PFSK-1 (cell line): ENCODE measurements around the gene ACTG1.

Experiments used
- FOXP2 ChIP-seq: optimal IDR thresholded peaks from 2 replicates; pipeline ENCODE3; 2011; ENCODE audit warnings: borderline replicate concordance, control low read depth, inconsistent platforms; ENCODE audit not compliant: insufficient read depth; ENCODE audit errors: extremely low read length, extremely low read depth
- POLR2AphosphoS5 ChIP-seq: IDR thresholded peaks from 2 replicates; pipeline ENCODE4 v1.6.1; 2012; ENCODE audit warnings: low read depth, mild to moderate bottlenecking, control low read depth, low read length, moderate library complexity
- SIN3A ChIP-seq: IDR thresholded peaks from 2 replicates; pipeline ENCODE4 v1.6.1; 2012; ENCODE audit warnings: mild to moderate bottlenecking, low read length, moderate library complexity, borderline replicate concordance; ENCODE audit not compliant: insufficient read depth
- TAF1 ChIP-seq: IDR thresholded peaks from 2 replicates; pipeline ENCODE4 v1.6.1; 2012; ENCODE audit warnings: low read length, control low read depth, borderline replicate concordance; ENCODE audit not compliant: insufficient read depth
- TF ChIP-seq, protein P1 (sequence below), 2 experiments: IDR thresholded peaks; 2 replicates each; pipeline versions ENCODE4 v1.6.1 to v1.8.0; 2011 to 2012; ENCODE audit warnings: low read depth in 2 of 2, low read length in 2 of 2, control low read depth in 1 of 2, inconsistent platforms in 1 of 2, mild to moderate bottlenecking in 1 of 2, moderate library complexity in 1 of 2; ENCODE audit not compliant: insufficient read depth in 1 of 2

The ACTG1 gene

DNA sequence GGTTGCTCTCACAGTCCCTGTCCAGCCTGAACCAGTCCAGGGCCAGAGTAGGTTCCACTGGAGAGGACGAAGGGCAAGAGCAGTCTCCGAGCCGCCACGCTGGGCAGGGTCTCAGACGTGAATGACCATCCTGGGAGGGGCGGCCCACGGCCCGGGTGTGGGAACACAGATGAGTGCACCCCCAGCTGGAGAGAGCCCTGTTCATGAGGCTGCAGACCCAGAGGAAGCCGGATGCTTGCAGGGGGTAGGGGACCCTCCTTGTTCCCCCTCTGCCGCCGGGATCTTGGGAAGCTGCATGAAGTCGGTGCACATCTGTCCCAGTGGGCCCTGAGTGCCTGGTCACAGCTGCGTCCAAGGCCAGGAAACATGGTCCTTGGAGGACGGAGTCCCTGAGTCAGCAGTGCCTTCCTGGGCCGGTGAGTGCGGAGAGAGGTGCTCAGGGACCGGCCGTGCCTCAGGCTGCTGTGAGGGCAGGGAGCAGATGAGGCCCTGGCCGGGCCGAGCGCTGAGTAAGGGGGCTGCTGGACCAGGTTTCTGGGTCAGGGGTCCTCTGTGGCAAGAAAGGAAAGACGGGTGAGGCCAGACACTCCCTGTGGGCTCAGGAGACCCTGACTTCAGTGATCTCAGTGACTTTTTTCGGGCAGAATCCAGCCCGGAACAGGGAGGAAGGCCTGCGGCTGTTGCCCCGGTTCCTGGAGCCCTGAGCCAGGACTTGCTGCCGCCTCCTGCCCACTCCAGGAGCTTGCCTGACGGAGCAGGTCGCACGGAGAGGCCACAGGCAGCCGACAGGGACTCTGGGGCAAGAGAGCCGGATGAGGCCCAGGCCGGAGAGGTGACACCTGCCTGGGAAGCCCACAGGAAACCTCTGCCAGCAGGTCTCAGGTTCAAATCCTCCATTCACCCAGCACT lies 45.8 kb downstream of the ACTG1 start:
- TF ChIP-seq POLR2AphosphoS5 (no peak), FOXP2 (no peak), SIN3A (no peak), TAF1 (no peak)
- TF ChIP-seq, protein P1, sequence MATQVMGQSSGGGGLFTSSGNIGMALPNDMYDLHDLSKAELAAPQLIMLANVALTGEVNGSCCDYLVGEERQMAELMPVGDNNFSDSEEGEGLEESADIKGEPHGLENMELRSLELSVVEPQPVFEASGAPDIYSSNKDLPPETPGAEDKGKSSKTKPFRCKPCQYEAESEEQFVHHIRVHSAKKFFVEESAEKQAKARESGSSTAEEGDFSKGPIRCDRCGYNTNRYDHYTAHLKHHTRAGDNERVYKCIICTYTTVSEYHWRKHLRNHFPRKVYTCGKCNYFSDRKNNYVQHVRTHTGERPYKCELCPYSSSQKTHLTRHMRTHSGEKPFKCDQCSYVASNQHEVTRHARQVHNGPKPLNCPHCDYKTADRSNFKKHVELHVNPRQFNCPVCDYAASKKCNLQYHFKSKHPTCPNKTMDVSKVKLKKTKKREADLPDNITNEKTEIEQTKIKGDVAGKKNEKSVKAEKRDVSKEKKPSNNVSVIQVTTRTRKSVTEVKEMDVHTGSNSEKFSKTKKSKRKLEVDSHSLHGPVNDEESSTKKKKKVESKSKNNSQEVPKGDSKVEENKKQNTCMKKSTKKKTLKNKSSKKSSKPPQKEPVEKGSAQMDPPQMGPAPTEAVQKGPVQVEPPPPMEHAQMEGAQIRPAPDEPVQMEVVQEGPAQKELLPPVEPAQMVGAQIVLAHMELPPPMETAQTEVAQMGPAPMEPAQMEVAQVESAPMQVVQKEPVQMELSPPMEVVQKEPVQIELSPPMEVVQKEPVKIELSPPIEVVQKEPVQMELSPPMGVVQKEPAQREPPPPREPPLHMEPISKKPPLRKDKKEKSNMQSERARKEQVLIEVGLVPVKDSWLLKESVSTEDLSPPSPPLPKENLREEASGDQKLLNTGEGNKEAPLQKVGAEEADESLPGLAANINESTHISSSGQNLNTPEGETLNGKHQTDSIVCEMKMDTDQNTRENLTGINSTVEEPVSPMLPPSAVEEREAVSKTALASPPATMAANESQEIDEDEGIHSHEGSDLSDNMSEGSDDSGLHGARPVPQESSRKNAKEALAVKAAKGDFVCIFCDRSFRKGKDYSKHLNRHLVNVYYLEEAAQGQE (IDR thresholded peaks at IDR 0.05; ENCODE audit: insufficient read depth in 1 of 2, low read depth in 2 of 2, low read length in 2 of 2), result no peak

DNA sequence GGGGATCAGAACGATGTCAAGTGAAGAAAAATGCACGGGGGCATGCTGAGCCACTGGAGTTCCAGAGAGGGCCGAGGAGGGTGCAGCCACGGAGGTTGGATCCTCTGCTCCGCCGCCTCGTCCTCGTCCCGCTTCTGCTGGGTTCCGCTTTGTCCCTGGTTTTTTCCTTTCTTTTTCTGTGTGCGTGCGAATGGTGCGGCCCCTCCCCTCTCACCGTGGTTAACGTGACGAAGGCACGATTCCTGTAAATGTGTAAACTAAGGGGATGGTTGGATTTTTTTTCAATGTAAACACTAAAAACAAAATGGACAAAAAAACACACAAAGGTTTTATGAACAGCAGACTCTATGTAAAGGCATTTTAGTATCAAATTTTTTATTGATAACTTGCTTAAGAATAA lies 46.7 kb downstream of the ACTG1 start:
- TF ChIP-seq SIN3A (no peak), TAF1 (no peak), FOXP2 (no peak), POLR2AphosphoS5 (no peak)
- TF ChIP-seq, protein P1 (IDR thresholded peaks at IDR 0.05; ENCODE audit: insufficient read depth in 1 of 2, low read depth in 2 of 2, low read length in 2 of 2), result no peak

DNA sequence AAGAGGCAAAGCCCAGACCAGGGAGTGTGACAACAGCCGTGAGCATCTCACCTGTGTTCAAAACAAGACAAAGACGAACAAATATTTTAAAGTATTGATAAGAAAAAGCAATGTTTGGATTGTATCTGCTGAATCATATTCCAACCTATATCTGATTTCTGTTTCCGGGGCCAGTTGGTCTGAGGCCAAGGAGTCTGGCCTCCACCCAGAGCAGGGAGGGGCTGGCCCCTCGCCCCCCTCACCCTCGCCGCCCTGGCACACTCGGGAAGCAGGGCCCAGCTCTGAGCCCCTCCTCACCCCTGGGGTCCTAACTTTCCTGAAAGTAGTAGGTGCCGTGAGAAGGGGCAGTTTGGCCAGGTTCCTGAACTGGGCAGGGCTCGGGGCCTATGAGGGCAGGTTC lies 48.0 kb downstream of the ACTG1 start:
- TF ChIP-seq, protein P1 (IDR thresholded peaks at IDR 0.05; ENCODE audit: insufficient read depth in 1 of 2, low read depth in 2 of 2, low read length in 2 of 2), result no peak
- no peak for TF ChIP-seq SIN3A

DNA sequence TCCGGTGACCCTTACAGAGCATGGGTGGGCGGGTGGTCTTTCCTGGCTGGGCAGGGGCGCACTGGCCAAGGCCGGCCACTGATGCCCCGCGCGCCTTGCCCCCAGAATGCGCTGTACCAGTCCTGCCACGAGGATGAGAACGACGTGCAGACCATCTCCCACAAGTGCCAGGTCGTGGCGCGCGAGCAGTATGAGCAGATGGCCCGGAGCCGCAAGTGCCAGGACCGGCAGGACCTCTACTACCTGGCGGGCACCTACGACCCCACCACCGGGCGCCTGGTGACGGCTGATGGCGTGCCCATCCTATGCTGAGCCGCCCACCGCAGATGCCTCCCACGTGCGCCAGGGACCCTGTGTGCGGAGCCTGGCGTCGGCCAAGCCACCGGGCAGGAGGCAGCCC lies 49.1 kb downstream of the ACTG1 start:
- TF ChIP-seq, protein P1 (IDR thresholded peaks at IDR 0.05; ENCODE audit: insufficient read depth in 1 of 2, low read depth in 2 of 2, low read length in 2 of 2), result no peak

DNA sequence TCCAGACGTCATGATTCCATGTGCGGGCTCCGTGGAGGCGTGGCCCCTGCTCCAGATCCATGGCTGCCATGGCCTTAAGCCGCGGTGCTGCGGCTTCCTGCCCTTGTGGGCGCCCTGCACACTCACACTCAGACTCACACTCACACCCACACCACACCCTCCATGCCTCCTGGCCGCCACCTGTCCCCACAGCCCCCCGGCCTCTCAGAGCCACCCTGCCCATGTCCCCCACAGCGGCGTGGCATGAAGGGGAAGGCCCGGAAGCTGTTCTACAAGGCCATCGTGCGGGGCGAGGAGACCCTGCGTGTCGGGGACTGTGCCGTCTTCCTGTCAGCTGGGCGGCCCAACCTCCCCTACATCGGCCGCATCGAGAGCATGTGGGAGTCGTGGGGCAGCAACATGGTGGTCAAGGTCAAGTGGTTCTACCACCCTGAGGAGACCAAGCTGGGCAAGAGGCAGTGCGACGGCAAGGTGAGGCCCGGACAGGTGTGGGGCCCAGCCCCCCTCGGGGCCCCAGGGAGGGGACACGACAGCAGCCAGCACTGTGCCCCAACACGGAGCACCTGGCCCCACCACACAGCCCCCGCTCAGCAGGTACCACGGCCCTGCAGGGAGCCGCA lies 50.0 kb downstream of the ACTG1 start:
- TF ChIP-seq SIN3A (no peak), TAF1 (no peak), FOXP2 (no peak), POLR2AphosphoS5 (no peak)
- TF ChIP-seq, protein P1 (IDR thresholded peaks at IDR 0.05; ENCODE audit: insufficient read depth in 1 of 2, low read depth in 2 of 2, low read length in 2 of 2), result no peak
